Measurements from ENCODE around the gene SOD1. TPM values are rescaled to one million over a fixed set of nuclear protein-coding genes. Genes with fewer than 3 reads are reported as not detected.

SOD1 gene
- 154 TPM for total RNA-seq
- long read RNA-seq, transcript SOD1-201 (5 exons, 966 nt), result major isoform, 110 of 112 reads
- long read RNA-seq, partial matches to known transcripts, result 0 of 112 reads
- long read RNA-seq, other reads (novel, unspliced or antisense), result 1 of 112 reads

- peak; percentile 97 for DNase-seq
- peaks cover 13% of the 10 kb centered on the region for H3K36me3 ChIP-seq
- peak; percentile 99 for ATAC-seq
- H3K27me3 ChIP-seq, result no peaks in the 10 kb centered on the region
- peak within 1 kb of the TSS; percentile 82 for H3K4me3 ChIP-seq
- TF ChIP-seq, protein P1, sequence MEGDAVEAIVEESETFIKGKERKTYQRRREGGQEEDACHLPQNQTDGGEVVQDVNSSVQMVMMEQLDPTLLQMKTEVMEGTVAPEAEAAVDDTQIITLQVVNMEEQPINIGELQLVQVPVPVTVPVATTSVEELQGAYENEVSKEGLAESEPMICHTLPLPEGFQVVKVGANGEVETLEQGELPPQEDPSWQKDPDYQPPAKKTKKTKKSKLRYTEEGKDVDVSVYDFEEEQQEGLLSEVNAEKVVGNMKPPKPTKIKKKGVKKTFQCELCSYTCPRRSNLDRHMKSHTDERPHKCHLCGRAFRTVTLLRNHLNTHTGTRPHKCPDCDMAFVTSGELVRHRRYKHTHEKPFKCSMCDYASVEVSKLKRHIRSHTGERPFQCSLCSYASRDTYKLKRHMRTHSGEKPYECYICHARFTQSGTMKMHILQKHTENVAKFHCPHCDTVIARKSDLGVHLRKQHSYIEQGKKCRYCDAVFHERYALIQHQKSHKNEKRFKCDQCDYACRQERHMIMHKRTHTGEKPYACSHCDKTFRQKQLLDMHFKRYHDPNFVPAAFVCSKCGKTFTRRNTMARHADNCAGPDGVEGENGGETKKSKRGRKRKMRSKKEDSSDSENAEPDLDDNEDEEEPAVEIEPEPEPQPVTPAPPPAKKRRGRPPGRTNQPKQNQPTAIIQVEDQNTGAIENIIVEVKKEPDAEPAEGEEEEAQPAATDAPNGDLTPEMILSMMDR (IDR thresholded peaks at IDR 0.05), result peak; percentile 32
- intact Hi-C loops (cut with DNase I), result no loop called here
- no peaks in the 10 kb centered on the region for H3K9me3 ChIP-seq
- peak within 1 kb of the TSS; percentile 91 for H3K27ac ChIP-seq
- H3K4me1 ChIP-seq, result peaks cover 25% of the 10 kb centered on the region
These were observed at the start of gene SOD1 for GRCh38 chr21:31659536-31660258. Gene SOD1 (plus strand): TSS chr21:31659693. CDS start chr21:31659770, 77 bp downstream.

- no peak overlapping the region for H3K27ac ChIP-seq
- TF ChIP-seq, protein P1 (IDR thresholded peaks at IDR 0.05), result no peak
- H3K9me3 ChIP-seq, result no peaks in the 10 kb centered on the region
- H3K36me3 ChIP-seq, result no peaks in the 10 kb centered on the region
- H3K27me3 ChIP-seq, result no peaks in the 10 kb centered on the region
- ATAC-seq (no peak), DNase-seq (no peak)
- H3K4me1 ChIP-seq, result no peaks in the 10 kb centered on the region
- no peak overlapping the region for H3K4me3 ChIP-seq
- intact Hi-C loops (cut with DNase I), result no loop called here
These were observed 48.0 kb upstream of the SOD1 start for GRCh38 chr21:31611445-31611844.

GRCh38 chr21:31612894-31613785 lies 46.4 kb upstream of the SOD1 start:
- Histone ChIP-seq H3K27me3 (no peaks in the 10 kb centered on the region), H3K4me1 (no peaks in the 10 kb centered on the region), H3K36me3 (no peaks in the 10 kb centered on the region), H3K9me3 (no peaks in the 10 kb centered on the region), H3K4me3 (no peak overlapping the region), H3K27ac (no peak overlapping the region)
- DNase-seq (peak; percentile 70), ATAC-seq (peak; percentile 73)
- TF ChIP-seq, protein P1 (IDR thresholded peaks at IDR 0.05), result no peak
- intact Hi-C loops (cut with DNase I), result no loop called here

GRCh38 chr21:31614705-31615104 lies 44.8 kb upstream of the SOD1 start:
- H3K27ac ChIP-seq, result no peak overlapping the region
- no peaks in the 10 kb centered on the region for H3K36me3 ChIP-seq
- no peaks in the 10 kb centered on the region for H3K4me1 ChIP-seq
- H3K27me3 ChIP-seq, result no peaks in the 10 kb centered on the region
- H3K9me3 ChIP-seq, result no peaks in the 10 kb centered on the region
- DNase-seq (no peak), ATAC-seq (no peak)
- TF ChIP-seq, protein P1 (IDR thresholded peaks at IDR 0.05), result no peak
- no peak overlapping the region for H3K4me3 ChIP-seq
- intact Hi-C loops (cut with DNase I), result no loop called here

DNA sequence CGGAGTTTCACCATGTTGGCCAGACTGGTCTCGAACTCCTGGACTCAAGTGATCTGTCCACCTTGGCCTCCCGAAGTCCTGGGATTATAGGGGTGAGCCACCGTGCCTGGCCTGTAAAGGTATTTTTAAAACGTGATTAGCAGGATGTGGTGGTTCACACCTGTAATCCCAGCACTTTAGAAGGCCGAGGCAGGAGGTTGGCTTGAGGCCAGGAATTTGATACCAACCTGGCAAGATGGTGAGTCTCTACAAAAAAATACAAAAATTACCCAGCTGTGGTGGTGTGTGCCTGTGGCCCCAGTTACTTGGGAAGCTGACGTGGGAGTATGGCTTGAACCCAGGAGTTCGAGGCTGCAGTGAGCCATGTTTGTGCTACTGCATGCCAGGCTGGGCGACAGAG lies 43.3 kb upstream of the SOD1 start:
- no peak for ATAC-seq
- intact Hi-C loops (cut with DNase I), result no loop called here
- TF ChIP-seq, protein P1 (IDR thresholded peaks at IDR 0.05), result no peak

More for the DNA sequence above, 43.3 kb upstream of the SOD1 start:
- Histone ChIP-seq H3K9me3 (no peaks in the 10 kb centered on the region), H3K27me3 (no peaks in the 10 kb centered on the region), H3K27ac (no peak overlapping the region), H3K4me3 (no peak overlapping the region), H3K36me3 (no peaks in the 10 kb centered on the region), H3K4me1 (no peaks in the 10 kb centered on the region)
- DNase-seq, result no peak
